ENCODE measurements around the gene OR2J2.

GRCh38 chr6:29211488-29211887, 40.8 kb downstream of the OR2J2 start:
- TF ChIP-seq CTCF (IDR thresholded peaks at IDR 0.05) (no peak), PBX3 (IDR thresholded peaks at IDR 0.05) (no peak), HDAC2 (IDR thresholded peaks at IDR 0.05) (no peak), CEBPB (IDR thresholded peaks at IDR 0.05) (no peak)
